A673 (cell line): ENCODE measurements around the gene KPNA4. TPM values are rescaled to one million over a fixed set of nuclear protein-coding genes. Genes with fewer than 3 reads are reported as not detected.

Experiments
- BruUV-seq: library from RNA; stranded (reverse); fragments of 400-500 nt; replicated peaks from 2 replicates; lab custom pipeline; 2021; lab: Mats Ljungman, UMichigan
- CTCF ChIA-PET: fragments of 300-600 bp; sonication (Branson Sonifier 250); formaldehyde crosslinking; loops from one replicate; lab custom pipeline; 2022; ENCODE audit warnings: antibody characterized with exemption; lab: Charles Lee
- POLR2A ChIA-PET: fragments of 300-600 bp; sonication (Branson Sonifier 250); formaldehyde crosslinking; loops from one replicate; lab custom pipeline; 2022; ENCODE audit warnings: antibody characterized with exemption; ENCODE audit not compliant: low non-redundant PET; lab: Charles Lee
- DNase-seq: peaks from one replicate; pipeline ENCODE4 v3.0.0-alpha.2; 2015; ENCODE audit warnings: low spot score
- H3K27ac ChIP-seq: fragments of 200-600 bp; sonication (generic); 2 replicates; pipeline ENCODE4 v1.5.1; 2016; ENCODE audit warnings: mixed run types, low read depth, mild to moderate bottlenecking, mixed read lengths, antibody characterized with exemption, low read length; ENCODE audit not compliant: poor library complexity, severe bottlenecking
- H3K27me3 ChIP-seq: fragments of 200-600 bp; sonication (generic); replicated peaks from 2 replicates; pipeline ENCODE4 v1.6.1; 2017; ENCODE audit warnings: mixed run types, low read depth, mild to moderate bottlenecking, mixed read lengths, antibody characterized with exemption, low read length; ENCODE audit not compliant: insufficient read depth, poor library complexity
- H3K36me3 ChIP-seq: fragments of 200-600 bp; sonication (generic); 2 replicates; pipeline ENCODE4 v1.6.1; 2016; ENCODE audit warnings: mixed run types, mild to moderate bottlenecking, mixed read lengths, antibody characterized with exemption, low read length; ENCODE audit not compliant: insufficient read depth, poor library complexity, severe bottlenecking
- H3K4me1 ChIP-seq: fragments of 200-600 bp; sonication (generic); 2 replicates; pipeline ENCODE4 v1.6.1; 2017; ENCODE audit warnings: mixed run types, mild to moderate bottlenecking, mixed read lengths, antibody characterized with exemption, low read length; ENCODE audit not compliant: insufficient read depth, poor library complexity, severe bottlenecking
- H3K4me3 ChIP-seq: fragments of 200-600 bp; sonication (generic); 2 replicates; pipeline ENCODE4 v1.5.1; 2016; ENCODE audit warnings: low read depth, mixed run types, mild to moderate bottlenecking, mixed read lengths, low read length; ENCODE audit not compliant: poor library complexity, severe bottlenecking
- H3K9me3 ChIP-seq: fragments of 200-600 bp; sonication (generic); 2 replicates; pipeline ENCODE4 v1.6.1; 2016; ENCODE audit warnings: mixed run types, low read depth, mild to moderate bottlenecking, mixed read lengths, antibody characterized with exemption, low read length; ENCODE audit not compliant: poor library complexity, severe bottlenecking
- EZH2 ChIP-seq: fragments of 200-600 bp; sonication (generic); IDR thresholded peaks from 2 replicates; pipeline ENCODE4 v1.6.1; 2017; ENCODE audit warnings: borderline replicate concordance, low read depth, mild to moderate bottlenecking, mixed read lengths, antibody characterized with exemption, low read length; ENCODE audit not compliant: poor library complexity, severe bottlenecking
- intact Hi-C: fragments of 100-400 bp; cut with micrococcal nuclease; formaldehyde crosslinking; loops from one replicate; pipeline ENCODE4 v1.10.0; 2022; ENCODE audit not compliant: unreplicated experiment
- total RNA-seq: library from RNA; stranded (reverse); gene quantifications from 2 replicates; pipeline ENCODE4 v1.2.3, GENCODE V29; 2021
- TF ChIP-seq, protein P1 (sequence below): fragments of 300-800, 200-600 bp; sonication (generic); conservative IDR thresholded peaks from 2 replicates; pipeline ENCODE4 v1.5.1; 2017; ENCODE audit warnings: low read depth, mild to moderate bottlenecking, antibody characterized with exemption, low read length, moderate library complexity, mixed read lengths

The KPNA4 gene
- total RNA-seq, 1 experiment from 2014 or later, result 88.5 TPM

DNA sequence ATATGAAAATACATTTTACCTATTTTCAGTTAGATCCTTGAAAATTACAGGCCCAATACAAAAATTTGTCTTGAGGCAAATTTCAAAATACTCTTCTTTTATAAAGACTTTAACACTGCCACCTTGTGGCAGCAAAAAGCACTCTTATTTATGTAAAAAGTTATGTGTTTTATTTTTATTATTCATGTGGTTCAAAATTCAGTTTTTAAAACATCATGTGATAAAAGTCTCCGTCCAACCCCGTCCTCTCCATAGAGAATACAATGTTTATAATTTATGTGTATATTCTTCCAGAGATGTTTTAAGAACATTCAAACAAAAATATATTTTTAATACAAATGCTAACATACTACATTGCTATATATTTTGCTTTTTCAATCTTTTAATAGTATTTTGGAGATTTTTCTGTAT is 78.9 kb downstream of the KPNA4 start:
- H3K4me1 ChIP-seq, result no peaks in the 10 kb centered on the region
- H3K9me3 ChIP-seq, result no peaks in the 10 kb centered on the region
- intact Hi-C loops, result loop anchor here (5.0 kb wide), 3 partner anchors 324 to 599 kb away; no protein-coding TSS in a partner anchor
- BruUV-seq, result no TSS peak
- H3K36me3 ChIP-seq, result no peaks in the 10 kb centered on the region
- TF ChIP-seq, protein P1, sequence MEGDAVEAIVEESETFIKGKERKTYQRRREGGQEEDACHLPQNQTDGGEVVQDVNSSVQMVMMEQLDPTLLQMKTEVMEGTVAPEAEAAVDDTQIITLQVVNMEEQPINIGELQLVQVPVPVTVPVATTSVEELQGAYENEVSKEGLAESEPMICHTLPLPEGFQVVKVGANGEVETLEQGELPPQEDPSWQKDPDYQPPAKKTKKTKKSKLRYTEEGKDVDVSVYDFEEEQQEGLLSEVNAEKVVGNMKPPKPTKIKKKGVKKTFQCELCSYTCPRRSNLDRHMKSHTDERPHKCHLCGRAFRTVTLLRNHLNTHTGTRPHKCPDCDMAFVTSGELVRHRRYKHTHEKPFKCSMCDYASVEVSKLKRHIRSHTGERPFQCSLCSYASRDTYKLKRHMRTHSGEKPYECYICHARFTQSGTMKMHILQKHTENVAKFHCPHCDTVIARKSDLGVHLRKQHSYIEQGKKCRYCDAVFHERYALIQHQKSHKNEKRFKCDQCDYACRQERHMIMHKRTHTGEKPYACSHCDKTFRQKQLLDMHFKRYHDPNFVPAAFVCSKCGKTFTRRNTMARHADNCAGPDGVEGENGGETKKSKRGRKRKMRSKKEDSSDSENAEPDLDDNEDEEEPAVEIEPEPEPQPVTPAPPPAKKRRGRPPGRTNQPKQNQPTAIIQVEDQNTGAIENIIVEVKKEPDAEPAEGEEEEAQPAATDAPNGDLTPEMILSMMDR, result peak; percentile 74
- no peak for TF ChIP-seq EZH2
- H3K4me3 ChIP-seq, result no peak overlapping the region
- no peaks in the 10 kb centered on the region for H3K27me3 ChIP-seq
- ChIA-PET CTCF (no interaction called here), POLR2A (no interaction called here)
- peak; percentile 56 for DNase-seq
- no peak overlapping the region for H3K27ac ChIP-seq

DNA sequence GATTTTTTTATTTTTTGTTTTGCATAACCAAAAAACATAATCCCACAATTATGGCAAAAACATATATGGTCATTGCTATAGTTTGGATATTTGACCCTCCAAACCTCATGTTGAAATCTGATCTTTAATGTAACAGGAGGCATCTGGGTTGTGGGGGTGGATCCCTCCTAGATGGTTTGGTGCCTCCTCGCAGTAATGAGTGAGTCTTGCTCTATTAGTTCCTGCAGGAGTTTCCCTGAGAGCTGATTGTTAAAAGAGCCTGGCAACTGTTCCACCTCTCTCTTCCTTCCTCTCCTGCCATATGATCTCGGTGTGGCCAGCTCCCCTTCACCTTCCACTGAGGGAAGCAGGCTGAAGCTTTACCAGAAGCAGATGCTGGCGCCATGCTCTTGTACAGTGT is 82.6 kb downstream of the KPNA4 start:
- no peaks in the 10 kb centered on the region for H3K27me3 ChIP-seq
- CTCF ChIA-PET, result no interaction called here
- intact Hi-C loops, result no loop called here

DNA sequence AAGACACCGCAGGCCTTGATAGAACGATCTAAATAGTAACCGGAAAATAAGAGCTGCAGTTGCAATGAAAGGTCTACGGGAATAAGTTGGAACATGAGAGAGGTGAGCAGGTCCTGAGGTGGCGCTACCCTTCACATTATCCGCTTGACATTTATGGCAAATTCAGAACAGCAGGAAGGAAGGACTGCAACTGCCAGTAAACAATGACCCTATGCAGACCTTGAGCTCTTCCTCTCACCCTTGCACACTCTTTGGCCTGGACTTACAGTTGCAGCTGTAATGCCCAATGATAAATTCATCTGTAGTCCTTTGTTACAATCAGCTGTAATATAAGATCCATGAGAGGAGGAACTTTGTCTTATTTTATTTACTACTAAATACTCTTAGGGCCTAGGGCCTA is 83.5 kb downstream of the KPNA4 start:
- ChIA-PET CTCF (no interaction called here), POLR2A (interaction anchor here (0.5 kb wide), 1 partner anchor 45 kb away, joined by 3 read pairs; no protein-coding TSS in a partner anchor)
- H3K27me3 ChIP-seq, result no peaks in the 10 kb centered on the region
- H3K4me1 ChIP-seq, result no peaks in the 10 kb centered on the region
- TF ChIP-seq EZH2, result no peak
- TF ChIP-seq, protein P1, result no peak
- intact Hi-C loops, result no loop called here
- no peak overlapping the region for H3K27ac ChIP-seq
- no peak for DNase-seq
- no peaks in the 10 kb centered on the region for H3K36me3 ChIP-seq
- H3K9me3 ChIP-seq, result no peaks in the 10 kb centered on the region
- no peak overlapping the region for H3K4me3 ChIP-seq
- BruUV-seq, result no TSS peak

More for the DNA sequence above, 82.6 kb downstream of the KPNA4 start:
- POLR2A ChIA-PET, result no interaction called here
- Histone ChIP-seq H3K36me3 (no peaks in the 10 kb centered on the region), H3K4me1 (no peaks in the 10 kb centered on the region), H3K27ac (no peak overlapping the region), H3K4me3 (no peak overlapping the region), H3K9me3 (no peaks in the 10 kb centered on the region)
- DNase-seq, result no peak
- no TSS peak for BruUV-seq
- TF ChIP-seq, protein P1, result no peak
- no peak for TF ChIP-seq EZH2
